GM23338 (cell line): ENCODE results near the gene CHCHD10.

Experiments
- CTCF ChIP-seq, 2 experiments: fragments of 200-600 bp in 1 of 2; sonication (generic) in 1 of 2; conservative IDR thresholded peaks; 2 replicates each; pipeline versions ENCODE4 v1.5.1 to v1.6.1; 2016 to 2017; ENCODE audit warnings: antibody characterized with exemption in 2 of 2, low read depth in 2 of 2, mild to moderate bottlenecking in 2 of 2, moderate library complexity in 1 of 2
- EZH2 ChIP-seq: fragments of 200-600 bp; sonication (generic); IDR thresholded peaks from one replicate; pipeline ENCODE4 v1.8.0; 2017; ENCODE audit warnings: antibody characterized with exemption, mild to moderate bottlenecking, low read depth; ENCODE audit not compliant: unreplicated experiment
- EZH2phosphoT487 ChIP-seq: fragments of 200-600 bp; sonication (generic); IDR thresholded peaks from one replicate; pipeline ENCODE4 v1.8.1; 2018; ENCODE audit warnings: antibody characterized with exemption; ENCODE audit not compliant: unreplicated experiment
- POLR2AphosphoS5 ChIP-seq: IDR thresholded peaks from 2 replicates; pipeline ENCODE4 v1.6.1; 2016; ENCODE audit warnings: antibody characterized with exemption, low read depth
- ZNF114 ChIP-seq: fragments of 250-450 bp; sonication (Bioruptor Pico); IDR thresholded peaks from 2 replicates; pipeline ENCODE4 v1.5.0; 2020; ENCODE audit warnings: mild to moderate bottlenecking, moderate library complexity
- ZNF331 ChIP-seq: fragments of 250-450 bp; sonication (Bioruptor Pico); IDR thresholded peaks from 2 replicates; pipeline ENCODE4 v1.5.0; 2020; ENCODE audit warnings: low read depth, mild to moderate bottlenecking, moderate library complexity
- TF ChIP-seq, protein P1 (sequence below): IDR thresholded peaks from one replicate; pipeline ENCODE4 v1.6.1; 2018; ENCODE audit warnings: antibody characterized with exemption; ENCODE audit not compliant: unreplicated experiment

DNA sequence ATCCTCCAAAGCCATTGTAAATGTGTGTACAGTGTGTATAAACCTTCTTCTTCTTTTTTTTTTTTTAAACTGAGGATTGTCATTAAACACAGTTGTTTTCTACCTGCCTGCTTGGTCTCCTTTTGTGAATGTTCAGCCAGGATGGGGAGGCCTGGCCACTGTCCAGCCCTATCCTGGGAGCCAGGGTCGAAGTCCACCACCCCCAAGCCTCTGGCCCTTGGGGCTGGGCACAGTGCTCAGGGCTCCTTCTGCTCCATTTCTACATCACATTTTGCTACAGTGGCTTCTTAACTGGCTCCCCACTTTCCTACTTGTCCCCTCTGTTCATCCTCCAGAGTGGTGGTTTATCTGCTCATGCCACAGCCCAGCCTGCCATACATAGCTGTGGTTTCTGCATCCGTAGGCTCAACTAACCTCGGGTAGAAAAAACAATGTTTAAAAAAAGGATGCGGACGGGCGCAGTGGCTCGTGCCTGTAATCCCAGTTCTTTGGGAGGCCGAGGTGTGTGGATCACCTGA lies 16.5 kb upstream of the CHCHD10 start:
- TF ChIP-seq EZH2phosphoT487, result no peak
- TF ChIP-seq CTCF (conservative IDR thresholded peaks at IDR 0.05; ENCODE audit: low read depth in 2 of 2), result no peak
- no peak for TF ChIP-seq EZH2
- TF ChIP-seq, protein P1, sequence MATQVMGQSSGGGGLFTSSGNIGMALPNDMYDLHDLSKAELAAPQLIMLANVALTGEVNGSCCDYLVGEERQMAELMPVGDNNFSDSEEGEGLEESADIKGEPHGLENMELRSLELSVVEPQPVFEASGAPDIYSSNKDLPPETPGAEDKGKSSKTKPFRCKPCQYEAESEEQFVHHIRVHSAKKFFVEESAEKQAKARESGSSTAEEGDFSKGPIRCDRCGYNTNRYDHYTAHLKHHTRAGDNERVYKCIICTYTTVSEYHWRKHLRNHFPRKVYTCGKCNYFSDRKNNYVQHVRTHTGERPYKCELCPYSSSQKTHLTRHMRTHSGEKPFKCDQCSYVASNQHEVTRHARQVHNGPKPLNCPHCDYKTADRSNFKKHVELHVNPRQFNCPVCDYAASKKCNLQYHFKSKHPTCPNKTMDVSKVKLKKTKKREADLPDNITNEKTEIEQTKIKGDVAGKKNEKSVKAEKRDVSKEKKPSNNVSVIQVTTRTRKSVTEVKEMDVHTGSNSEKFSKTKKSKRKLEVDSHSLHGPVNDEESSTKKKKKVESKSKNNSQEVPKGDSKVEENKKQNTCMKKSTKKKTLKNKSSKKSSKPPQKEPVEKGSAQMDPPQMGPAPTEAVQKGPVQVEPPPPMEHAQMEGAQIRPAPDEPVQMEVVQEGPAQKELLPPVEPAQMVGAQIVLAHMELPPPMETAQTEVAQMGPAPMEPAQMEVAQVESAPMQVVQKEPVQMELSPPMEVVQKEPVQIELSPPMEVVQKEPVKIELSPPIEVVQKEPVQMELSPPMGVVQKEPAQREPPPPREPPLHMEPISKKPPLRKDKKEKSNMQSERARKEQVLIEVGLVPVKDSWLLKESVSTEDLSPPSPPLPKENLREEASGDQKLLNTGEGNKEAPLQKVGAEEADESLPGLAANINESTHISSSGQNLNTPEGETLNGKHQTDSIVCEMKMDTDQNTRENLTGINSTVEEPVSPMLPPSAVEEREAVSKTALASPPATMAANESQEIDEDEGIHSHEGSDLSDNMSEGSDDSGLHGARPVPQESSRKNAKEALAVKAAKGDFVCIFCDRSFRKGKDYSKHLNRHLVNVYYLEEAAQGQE, result no peak
- no peak for TF ChIP-seq ZNF114 (CRISPR knock-in tag)
- TF ChIP-seq POLR2AphosphoS5, result no peak
- no peak for TF ChIP-seq ZNF331 (CRISPR knock-in tag)
